Stimulated activated CD4-positive, alpha-beta T cell treated with anti-CD3 and anti-CD28 coated beads, Interleukin-1b, Interleukin-23, amount 100 ng/mL, for 24 hours (primary cell): ENCODE measurements around the gene MTFR1L.

Experiments
- DNase-seq, 4 experiments: peaks; one replicate each; pipeline ENCODE4 v3.0.0-alpha.2; 2020; ENCODE audit warnings: low read depth in 4 of 4, low spot score in 1 of 4

MTFR1L gene

DNA sequence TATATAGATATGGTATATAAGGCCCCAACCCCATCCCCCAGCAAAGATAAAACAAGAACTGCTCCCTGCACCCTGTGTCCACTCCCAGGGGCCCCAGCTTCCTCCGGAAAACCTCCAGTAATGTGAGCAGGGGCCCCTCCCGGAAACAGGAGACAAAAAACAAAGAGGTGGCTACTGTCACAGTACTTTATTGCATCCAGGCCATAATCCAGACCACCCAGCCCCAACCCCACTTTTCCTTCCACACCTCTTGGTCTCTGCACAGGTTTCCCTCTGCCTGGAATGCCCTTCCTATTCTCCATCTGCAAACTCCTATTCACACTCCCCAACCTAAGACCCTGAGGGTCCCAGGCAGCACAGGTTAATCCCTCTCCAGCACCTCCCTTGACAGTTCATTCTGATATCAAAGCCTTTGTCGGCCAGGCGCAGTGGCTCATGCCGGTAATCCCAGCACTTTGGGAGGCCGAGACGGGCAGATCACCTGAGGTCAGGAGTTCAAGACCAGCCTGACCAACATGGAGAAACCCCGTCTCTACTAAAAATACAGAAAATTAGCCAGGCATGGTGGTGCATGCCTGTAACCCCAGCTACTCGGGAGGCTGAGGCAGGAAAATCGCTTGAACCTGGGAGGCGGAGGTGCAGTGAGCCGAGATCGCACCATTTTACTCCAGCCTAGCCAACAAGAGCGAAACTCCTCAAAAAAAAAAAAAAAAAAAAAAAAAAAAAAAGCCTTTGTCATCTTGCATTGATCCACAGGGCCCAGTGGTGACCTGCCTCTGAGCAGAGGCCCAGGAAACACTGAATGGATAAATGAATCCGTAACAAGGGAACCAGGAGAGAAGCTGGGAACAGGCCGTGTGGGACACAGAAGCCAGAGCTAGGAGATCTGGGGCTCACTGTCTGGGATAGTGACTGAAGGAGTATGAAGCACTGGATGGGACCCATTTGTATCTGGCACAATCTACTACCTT is 41.8 kb downstream of the MTFR1L start:
- no peak for DNase-seq

DNA sequence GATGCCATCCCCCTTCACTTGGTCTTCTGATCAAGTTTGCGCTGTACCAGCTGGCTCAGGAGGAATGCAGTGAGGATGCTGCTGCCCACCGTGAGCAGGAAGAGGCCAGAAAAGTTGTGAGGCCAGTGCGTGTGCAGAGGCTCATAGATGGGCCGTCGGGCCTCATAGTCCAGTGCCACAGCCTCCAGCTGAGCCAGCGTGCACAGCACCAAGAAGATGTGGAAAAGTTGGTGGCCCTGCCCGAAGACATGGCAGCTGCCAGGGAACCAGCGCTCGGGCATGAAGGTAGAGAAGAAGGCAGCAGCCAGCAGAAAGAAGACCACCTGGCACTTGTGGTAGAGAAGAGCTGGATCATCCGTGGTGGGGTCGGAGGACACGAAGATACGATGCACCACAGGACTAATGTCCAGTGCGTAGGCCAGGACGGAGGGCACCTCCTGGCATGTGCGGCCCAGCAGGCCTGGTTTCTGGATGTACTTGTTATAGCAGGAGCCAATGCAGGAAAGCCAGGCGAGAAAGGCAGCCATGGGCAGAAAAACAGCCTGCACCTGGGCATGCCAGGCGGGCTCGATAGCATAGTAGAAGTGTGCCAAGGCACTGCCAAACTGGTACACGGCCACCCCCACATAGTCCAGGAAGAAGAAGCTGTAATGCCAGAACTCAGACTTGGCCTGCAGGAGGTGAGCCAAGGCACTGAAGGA is 43.2 kb downstream of the MTFR1L start:
- no peak for DNase-seq

DNA sequence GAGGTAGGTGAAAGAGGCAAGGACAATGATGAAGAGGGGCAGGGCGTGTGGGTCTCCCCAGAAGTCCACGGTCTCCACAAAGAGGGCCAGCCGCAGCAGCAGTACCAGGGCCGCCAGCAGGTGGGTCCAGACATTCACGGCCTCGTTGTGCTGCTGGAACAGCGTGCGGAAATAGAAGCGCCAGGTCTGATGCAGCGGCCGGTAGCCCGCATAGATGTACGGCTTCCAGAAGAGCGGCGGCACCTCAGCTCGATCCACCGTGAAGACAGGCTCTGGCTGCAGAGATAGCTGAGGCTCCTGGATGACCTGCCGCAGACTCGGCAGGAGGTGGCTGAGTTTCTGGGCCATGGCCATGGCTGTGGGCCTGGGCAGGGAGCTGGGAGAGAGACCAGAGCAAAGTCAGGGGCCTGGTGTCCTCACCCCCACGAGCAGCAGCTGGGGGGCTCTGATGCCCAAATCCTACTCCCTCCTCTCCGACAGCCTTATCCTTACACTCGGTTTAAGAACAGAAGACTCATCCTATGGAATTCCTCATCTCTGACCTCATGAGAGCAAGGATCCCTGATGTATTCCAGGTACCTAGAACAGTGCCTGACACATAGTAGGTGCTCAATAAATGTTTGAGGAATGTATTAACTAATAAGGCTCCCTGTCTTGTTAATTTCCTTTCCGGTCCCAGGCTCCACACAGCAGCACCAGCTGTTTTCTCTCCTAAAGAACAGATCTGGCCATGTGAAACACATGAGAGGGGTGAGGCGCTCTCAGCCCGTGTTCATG is 43.9 kb downstream of the MTFR1L start:
- no peak for DNase-seq

DNA sequence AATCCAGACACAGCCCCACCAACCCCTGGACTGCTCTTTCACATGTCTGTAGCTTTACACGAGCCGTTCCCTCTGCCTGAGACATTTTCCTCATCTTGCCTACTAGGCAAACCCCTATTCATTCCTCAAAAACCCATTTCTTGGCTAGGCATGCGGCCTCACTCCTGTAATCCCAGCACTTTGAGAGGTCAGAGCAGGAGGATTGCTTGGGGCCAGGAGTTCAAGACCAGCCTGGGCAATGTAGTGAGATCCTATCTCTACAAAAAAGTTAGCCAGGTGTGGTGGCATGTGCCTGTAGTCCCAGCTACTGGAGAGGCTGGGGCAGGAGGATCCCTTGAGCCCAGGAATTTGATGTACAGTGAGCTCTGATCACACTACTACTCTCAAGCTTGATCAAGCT is 44.7 kb downstream of the MTFR1L start:
- no peak for DNase-seq

DNA sequence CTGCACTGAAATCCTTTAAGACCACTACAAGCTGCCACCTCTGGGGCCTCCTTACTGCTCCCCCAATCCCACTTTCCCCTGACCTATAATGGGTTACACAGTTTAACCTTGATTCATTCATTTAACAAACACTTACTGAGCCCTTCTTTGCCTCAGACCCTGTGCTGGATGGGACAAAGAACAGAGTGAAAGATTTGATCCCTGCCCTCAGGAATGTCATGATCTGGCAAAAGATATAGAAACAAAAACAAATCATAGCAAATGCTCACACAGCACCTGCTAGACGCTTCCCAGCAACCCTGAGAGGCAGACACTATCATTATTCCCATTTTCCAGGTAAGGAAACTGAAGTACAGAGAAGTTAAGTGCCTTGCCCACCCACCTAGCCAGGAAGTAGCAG is 46.5 kb downstream of the MTFR1L start:
- DNase-seq, result no peak

DNA sequence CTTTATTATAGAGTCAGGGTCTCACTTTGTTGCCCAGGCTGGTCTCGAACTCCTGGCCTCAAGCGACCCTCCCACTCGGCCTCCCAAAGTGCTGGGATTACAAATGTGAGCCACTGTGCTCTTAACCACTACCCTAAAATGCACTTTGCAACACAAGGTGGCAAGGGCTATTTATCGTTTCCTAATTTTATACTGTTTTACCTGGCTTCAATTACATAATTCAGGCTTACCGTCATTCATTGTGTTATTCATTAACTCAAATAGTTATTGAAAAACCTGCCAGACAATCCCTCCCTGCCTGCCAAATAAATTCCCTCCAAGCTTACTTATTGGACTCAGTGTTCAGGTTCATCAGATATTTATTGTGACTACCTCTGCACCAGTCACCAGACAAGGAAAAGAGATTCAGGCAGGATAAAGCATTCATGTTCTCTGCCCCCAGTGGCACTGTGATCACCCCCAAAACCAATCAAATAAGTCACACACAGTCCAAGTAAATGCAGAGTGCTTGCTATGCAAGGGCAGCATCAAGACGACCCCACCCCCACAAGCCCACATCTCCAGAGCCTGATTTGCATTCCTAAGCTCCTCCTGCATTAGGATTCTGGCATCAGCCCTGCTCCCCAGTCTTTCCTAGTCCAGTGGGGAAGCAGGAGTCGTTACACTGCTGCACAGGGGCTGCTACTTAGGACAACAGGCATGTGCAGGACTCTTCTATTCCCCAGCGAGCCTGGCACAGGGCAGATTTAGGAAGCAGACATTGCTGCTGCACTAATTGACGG is 47.6 kb downstream of the MTFR1L start:
- DNase-seq, result no peak

DNA sequence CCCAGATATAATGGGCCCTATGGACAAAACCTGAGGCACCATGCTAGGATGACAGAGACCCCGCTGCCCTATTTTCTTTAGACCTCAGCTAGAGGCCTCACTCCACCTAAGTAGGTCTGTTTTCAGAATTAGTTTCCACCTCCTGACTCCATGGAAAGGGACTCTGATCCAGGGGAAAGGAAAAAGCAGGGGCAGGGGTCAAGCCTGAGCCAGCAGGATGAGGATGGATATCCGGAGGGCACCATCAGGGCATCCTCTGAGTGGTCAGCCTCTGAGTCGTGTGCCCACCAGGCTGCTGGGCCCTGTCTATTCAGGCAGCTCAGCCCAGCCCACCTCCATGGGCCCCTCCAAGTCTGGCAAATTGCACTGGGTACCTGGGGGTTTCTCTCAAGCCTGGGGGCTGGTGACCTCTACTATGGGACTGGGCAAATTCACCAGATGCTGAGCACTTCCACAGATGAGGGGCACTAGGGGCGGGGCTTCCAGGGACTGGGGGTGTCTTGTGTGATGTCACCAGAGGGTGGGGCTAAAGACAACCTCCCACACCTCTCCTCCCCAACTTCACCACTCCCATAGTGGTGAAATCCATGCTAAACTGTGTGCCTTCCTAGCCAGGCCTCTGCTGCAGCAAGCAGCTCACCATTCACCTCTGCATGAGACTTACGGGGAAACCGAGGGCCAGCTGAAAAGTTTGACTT is 50.3 kb downstream of the MTFR1L start:
- no peak for DNase-seq

DNA sequence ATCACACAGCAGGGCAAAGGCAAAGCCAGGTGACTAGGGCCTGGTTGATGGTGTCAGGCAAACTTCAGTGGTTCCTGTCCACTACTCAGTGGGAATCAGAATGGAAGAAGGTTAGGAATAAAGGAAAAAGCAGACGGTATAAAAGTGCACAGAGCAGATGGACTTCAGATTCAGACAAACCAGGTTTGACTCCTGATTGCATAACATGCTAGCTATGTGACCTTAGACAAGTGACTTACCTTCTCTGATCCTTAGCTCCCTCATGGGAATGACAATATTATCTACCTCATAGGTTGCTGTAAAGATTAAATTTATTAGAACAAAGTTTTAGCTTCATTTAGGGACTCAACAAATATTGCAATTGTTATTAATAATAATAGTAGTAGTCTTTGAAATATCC is 50.9 kb downstream of the MTFR1L start:
- DNase-seq, result no peak

DNA sequence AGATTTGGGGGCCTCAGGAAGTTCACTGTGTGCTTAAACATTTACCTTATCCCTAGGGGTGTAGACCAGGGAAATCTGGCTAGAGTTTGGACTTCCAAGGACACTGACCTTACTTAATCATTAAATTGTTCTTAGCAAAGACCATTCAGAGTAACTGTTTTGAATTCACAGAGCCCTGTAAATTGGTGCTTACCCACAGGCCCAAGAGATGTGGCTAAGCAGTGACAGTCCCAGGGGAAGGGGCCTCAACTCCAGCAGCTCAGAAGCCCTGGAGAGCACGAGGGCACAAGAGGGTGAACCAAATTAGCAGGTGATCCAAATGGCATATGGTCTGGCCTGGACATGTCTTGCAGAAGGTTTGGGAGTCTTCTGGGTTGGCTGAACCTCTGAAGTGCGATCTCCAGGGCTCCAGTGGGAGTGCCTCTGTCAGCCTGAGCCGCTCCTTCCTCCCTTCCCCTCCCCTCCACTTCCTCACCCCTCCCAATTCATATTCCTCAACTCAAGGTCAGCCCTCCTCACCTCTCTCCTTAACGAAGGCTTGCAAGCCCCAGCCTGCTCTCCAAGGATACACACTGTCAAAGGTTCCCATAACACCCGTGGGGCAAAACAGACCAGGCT is 51.4 kb downstream of the MTFR1L start:
- DNase-seq, result no peak

DNA sequence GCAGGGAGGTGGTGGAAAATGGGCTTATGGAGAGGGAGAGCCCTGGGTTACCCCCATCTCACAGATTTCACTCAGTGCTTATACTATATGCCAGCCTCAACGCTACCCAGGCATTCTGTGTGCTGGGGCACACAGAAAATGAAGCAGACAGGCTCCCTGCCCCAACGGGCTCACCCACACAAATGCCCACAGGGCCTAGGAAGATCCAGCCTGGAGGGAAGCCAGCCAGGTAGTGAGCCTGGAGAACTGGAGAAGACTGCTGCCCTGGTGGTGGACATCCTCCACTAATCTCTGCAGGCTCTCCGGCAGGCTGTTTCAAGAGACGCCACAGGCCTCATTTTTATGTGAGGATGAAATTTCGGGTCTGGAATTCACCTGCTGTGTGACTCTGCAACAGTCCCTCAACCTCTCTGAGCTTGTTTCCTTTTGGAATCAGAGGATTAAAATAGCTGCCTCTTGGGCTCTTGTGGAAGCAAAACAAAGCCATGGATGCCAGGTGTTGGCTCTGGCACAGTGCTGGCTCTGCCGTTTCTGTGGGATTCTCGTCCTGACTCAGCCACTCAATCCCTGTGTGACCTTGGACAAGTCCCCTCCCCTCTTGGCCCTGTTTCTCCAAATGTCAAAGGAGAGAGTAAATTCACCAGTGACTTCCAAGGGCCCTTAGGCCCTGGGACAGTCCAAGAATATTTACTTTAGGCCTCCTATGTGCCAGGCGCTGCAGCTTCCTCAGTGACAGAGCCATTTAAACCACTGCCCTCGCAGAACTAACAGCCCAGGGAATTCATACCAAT is 52.1 kb downstream of the MTFR1L start:
- no peak for DNase-seq

DNA sequence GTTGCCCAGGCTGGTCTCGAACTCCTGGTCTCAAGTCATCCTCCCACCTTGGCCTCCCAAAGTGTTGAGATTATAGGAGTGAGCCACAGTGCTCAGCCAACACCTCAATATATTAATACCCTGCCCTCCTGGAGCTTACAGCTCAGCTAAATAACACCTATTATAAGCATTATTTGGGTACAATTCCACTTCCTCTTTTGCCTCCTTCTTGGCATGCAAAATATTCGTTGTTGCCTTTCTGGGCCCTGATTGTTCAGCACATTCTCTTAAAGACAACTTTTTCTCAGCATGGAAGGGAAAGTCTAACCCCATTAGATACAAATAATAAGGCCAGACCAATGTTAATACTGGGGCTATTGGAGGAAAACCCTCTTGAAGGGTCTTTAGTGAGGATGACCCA is 53.0 kb downstream of the MTFR1L start:
- DNase-seq, result no peak

DNA sequence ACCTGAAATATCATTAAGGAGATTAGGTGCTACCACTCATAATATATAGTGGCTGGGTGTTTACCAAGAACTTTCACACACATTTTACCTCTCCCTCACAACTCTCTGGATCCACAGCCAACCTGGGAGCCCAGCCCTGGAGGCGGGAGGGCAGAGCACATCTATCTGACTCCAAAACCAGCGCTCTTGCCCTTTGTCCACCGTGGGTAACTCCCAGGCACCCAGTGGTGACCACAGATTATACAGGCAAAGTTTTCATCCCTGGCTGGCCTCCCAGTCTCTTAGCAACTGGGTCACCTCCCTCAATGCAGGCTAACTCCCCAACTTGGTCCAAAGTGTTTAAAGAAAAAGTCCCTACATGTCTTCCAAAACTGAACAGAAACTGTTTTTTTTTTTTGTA is 53.4 kb downstream of the MTFR1L start:
- no peak for DNase-seq

DNA sequence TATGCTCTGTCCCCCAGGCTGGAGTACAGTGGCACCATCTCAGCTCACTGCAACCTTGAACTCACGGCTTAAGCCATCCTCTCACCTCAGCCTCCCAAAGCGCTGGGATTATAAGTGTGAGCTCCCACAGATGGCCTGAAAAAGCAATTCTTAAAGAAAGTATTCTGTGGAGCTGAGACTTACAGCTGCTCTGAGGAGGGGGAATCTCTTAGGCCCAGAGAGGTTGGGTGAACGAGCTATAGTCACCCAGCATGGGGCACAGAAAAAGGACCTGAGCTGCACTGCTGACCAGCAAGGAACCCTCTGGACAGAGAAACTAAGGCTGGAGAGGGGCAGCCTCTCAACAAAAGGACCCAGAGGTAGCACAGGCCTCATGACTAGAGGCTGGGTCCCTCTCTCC is 54.5 kb downstream of the MTFR1L start:
- no peak for DNase-seq

DNA sequence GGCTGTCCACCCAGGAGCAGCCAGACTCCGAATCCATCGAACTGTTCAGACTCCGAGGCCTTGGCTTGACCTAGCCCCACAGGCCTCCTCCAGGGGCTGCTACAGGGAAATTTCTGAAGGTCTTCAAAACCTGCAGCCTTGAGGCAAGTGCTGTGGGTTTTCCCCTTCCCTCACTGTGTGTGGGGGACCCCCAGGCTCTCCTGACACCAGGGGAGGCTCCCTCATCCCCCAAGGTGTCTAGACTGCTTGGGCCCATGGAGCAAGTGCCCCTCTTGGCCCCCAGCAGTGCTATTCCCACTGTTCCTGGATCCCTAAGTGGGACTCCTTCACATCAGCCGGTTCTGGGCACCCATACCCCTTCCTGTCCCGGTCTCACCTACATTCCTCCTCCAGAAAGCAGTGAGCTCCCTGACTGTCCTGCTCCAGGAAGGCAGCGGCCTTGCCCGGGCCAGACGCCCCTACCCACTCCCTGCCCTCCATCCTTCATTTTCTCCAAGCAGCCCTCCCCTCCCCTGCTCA is 54.9 kb downstream of the MTFR1L start:
- no peak for DNase-seq

DNA sequence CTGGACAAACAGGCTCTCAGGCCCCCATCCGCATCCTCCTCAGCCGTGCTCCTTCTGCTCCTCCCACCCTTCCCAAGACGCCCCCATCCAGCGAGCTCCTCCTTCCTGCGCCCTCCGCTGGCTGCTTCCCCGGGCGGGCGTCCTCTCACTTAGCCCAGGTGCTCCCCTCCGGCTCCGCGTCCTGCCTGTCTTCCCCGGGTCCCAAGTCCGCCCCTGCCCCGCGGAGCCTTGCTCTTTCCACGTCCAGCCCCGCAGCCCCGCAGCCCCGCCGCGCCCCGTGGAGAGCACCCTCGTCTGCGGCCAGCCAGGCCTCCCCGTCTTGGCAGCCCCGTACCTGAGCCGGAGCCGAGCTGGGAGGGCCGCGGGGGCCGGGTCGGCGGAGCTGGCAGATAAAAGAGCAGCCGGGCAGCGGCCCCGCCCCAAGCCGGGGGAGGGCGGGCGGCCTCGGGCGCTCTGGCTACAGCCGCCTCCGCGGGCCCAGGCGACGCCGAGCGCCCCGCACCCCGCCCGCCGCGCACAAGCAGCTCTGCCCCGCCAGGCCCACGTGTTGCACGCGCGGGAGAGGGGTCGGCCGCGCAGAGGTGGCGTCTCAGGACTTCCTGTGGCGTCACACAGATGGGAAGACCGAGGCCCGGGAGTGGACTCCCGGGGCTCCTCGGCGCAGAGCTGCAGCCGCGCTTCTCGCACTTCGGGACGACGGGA is 55.6 kb downstream of the MTFR1L start, which contains the start of gene PAQR7:
TSS of gene PAQR7 (minus strand) at position 555 of the 702 bp plus-strand sequence. CDS start 11,869 bp downstream, outside the sequence.
- DNase-seq, result peak; percentile 16 to 61 (median 32)

DNA sequence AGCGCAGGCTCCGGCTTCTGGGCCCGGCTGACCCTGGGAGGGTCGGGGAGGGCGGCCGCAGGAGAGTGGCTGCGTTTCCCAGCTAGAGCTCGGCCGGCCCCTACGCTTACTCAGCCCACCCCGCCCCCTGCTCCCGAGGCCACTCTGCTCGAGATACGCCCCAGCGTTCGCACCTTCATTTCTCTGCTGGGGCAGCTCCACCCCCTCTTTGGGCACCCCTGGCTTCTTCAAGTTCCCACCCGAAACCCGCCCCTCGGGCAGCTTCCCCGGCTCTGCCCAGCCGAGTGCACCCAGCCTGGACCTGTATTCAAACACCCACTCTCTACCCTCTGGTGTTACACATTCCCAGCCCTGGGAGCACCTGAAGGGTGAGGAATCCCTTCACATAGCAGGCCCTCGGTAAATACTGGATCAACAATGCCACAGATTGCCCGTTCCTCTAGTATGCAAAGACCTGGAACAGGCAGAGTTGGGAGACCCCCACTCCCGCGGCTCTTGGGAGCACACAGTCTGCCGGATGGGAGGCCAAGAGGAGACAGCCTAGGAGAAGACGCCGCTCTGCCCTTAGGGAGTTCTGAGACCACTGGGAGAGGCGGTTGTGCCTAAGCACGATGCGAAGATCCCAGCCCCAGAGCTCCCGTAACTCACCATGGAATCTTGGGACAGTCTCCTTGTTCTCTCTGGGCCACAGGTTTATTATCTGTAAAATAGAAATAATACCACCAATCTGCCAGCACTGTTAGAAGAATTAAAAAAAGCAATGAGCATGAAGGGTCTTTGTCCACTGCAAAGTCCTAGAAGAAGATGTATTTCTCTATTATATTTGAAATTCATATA is 56.3 kb downstream of the MTFR1L start:
- DNase-seq, result peak in 1 of 4 experiments; percentile 23

DNA sequence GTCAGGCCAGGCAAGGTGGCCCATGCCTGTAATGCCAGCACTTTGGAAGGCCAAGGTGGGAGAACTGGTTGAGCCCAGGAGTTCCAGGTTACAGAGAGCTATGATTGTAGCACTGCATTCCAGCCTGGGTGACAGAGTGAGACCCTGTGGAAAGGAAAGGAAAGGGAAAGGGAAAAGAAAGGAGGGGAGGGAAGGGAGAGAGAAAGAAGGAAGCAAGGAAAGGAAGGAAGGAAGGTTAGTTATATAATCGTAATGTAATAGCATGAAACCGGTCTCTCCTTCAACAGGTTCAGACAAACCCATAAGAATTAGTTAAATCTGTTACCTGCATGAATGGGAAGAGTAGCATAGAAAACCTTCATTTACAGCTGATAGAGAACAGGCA is 56.9 kb downstream of the MTFR1L start:
- no peak for DNase-seq
